ENCODE measurements around the gene AFDN.

DNA sequence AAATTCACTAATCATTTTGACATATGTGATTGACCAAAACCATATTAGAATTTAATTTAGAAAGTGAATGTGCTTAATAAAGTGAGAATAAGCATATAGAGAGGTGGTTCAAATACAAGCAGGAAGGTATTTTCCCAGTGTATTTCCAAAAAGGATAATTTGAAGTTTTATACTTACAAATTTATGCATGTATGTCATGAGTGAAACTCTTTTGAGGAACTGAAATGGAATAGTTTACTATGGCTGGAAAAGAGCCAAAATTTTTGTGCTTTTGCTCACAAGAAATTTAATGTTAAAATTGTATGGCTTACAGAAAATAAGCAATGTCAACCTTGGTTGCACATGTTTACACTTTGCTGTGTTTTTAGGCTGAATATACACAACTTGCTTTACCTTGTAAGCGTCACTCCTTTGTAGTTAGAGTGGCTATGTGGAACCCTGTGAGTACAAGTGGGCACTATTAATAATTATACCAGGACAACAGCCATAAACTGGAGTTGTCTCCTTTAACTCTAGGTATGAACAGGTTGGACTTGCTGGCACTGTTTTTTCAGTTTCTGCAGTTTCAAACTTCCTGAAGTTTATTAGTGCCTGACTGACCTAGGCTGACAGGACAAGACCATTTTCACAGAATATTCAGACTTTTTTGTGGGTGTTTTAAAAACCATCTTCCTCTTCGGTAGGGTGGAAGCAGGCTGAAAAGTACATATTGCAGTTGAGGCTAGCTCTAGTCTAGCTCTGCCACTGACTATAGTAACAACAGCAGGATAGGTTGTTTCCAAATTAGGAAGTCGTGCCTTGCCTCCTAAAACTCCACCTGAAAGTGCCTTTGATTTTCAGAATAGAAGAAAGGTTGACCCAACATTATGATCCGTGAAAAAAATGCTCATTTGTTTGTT lies 6.0 kb downstream of the AFDN start:
- TF ChIP-seq, protein P1, sequence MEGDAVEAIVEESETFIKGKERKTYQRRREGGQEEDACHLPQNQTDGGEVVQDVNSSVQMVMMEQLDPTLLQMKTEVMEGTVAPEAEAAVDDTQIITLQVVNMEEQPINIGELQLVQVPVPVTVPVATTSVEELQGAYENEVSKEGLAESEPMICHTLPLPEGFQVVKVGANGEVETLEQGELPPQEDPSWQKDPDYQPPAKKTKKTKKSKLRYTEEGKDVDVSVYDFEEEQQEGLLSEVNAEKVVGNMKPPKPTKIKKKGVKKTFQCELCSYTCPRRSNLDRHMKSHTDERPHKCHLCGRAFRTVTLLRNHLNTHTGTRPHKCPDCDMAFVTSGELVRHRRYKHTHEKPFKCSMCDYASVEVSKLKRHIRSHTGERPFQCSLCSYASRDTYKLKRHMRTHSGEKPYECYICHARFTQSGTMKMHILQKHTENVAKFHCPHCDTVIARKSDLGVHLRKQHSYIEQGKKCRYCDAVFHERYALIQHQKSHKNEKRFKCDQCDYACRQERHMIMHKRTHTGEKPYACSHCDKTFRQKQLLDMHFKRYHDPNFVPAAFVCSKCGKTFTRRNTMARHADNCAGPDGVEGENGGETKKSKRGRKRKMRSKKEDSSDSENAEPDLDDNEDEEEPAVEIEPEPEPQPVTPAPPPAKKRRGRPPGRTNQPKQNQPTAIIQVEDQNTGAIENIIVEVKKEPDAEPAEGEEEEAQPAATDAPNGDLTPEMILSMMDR (conservative IDR thresholded peaks at IDR 0.05): no peak
- TF ChIP-seq EZH2 (IDR thresholded peaks at IDR 0.05; ENCODE audit: low read depth): no peak

Measured in PC-9 (cell line).